Lower lobe of right lung (tissue), 2 donors: ENCODE measurements around the gene RBBP5. TPM values are rescaled to one million over a fixed set of nuclear protein-coding genes. Genes with fewer than 3 reads are reported as not detected.
A peak's percentile ranks its signal among the peaks of the same experiment; 100 is the strongest.

ENCODE experiments used
- ATAC-seq, 2 donors: fragments of 200-7000 bp; cut with Tn5 transposase; one replicate each; pipeline ENCODE4 v1.9.1; 2020 to 2022; ENCODE audit warnings: mild to moderate bottlenecking in 2 of 2, moderate library complexity in 2 of 2
- DNase-seq: peaks from one replicate; pipeline ENCODE4 v3.0.0-alpha.2; 2020
- H3K27ac ChIP-seq: fragments of 200-600 bp; one replicate; pipeline ENCODE4 v1.8.0; 2022
- H3K27me3 ChIP-seq: fragments of 200-600 bp; one replicate; pipeline ENCODE4 v1.8.0; 2022; ENCODE audit warnings: low read depth
- H3K36me3 ChIP-seq: fragments of 200-600 bp; one replicate; pipeline ENCODE4 v1.8.0; 2022; ENCODE audit warnings: mild to moderate bottlenecking
- H3K4me1 ChIP-seq: fragments of 200-600 bp; one replicate; pipeline ENCODE4 v1.8.0; 2022
- H3K4me3 ChIP-seq: fragments of 200-600 bp; one replicate; pipeline ENCODE4 v1.8.0; 2022; ENCODE audit warnings: mild to moderate bottlenecking
- H3K9me3 ChIP-seq: fragments of 200-600 bp; one replicate; pipeline ENCODE4 v1.8.0; 2022
- CTCF ChIP-seq: fragments of 200-600 bp; IDR thresholded peaks from one replicate; pipeline ENCODE4 v1.8.0; 2022; ENCODE audit warnings: antibody characterized with exemption, mild to moderate bottlenecking
- intact Hi-C: fragments of 100-400 bp; cut with DNase I; formaldehyde crosslinking; loops from one replicate; pipeline ENCODE4 v1.11.0; 2022
- long read RNA-seq: library from polyadenylated mRNA; unstranded; transcript quantifications from one replicate; pipeline ENCODE4 v2.0.0, GENCODE V29; 2021
- total RNA-seq: library from RNA; stranded (reverse); fragmentation: NEBNext Ultra II Directional; extraction: Animal tissue kit (Norgen Biotek cat#: 25700); gene quantifications from one replicate; pipeline ENCODE4 v1.2.1, GENCODE V29; 2021
- donor health status: DM: no; HTN: yes; CAD: no; lungs with severe emphysema.

RBBP5 gene
- 17.9 TPM for total RNA-seq
- long read RNA-seq, full-length matches to known transcripts: 10 of 17 reads
- long read RNA-seq, partial matches to known transcripts: 1 of 17 reads
- long read RNA-seq, other reads (novel, unspliced or antisense): 6 of 17 reads

- peak; percentile 99 to 100 for ATAC-seq
- intact Hi-C loops: loop anchor here (10.0 kb wide), 1 partner anchor 133 kb away; no protein-coding TSS in a partner anchor
- Histone ChIP-seq H3K4me3 (peak within 1 kb of the TSS; percentile 92), H3K27me3 (no peaks in the 10 kb centered on the region), H3K9me3 (no peaks in the 10 kb centered on the region), H3K4me1 (peaks cover 27% of the 10 kb centered on the region), H3K36me3 (peaks cover 22% of the 10 kb centered on the region), H3K27ac (peak within 1 kb of the TSS; percentile 95)
- peak; percentile 76 for TF ChIP-seq CTCF
- DNase-seq: peak; percentile 96
These were observed at the start of gene RBBP5 for GRCh38 chr1:205121660-205122488. RBBP5 (minus strand) TSS chr1:205121978; CDS start chr1:205121873, 105 bp downstream.

- no peak for TF ChIP-seq CTCF
- no peak overlapping the region for H3K4me3 ChIP-seq
- peaks cover 56% of the 10 kb centered on the region for H3K36me3 ChIP-seq
- H3K27me3 ChIP-seq: no peaks in the 10 kb centered on the region
- no peaks in the 10 kb centered on the region for H3K9me3 ChIP-seq
- H3K4me1 ChIP-seq: peaks cover 13% of the 10 kb centered on the region
- no peak for DNase-seq
- no peak overlapping the region for H3K27ac ChIP-seq
- intact Hi-C loops: no loop called here
- no peak for ATAC-seq
These were observed 49.6 kb upstream of the RBBP5 start for GRCh38 chr1:205171369-205171768.

GRCh38 chr1:205170532-205171269, 48.9 kb upstream of the RBBP5 start:
- intact Hi-C loops: no loop called here
- H3K9me3 ChIP-seq: no peaks in the 10 kb centered on the region
- no peak for DNase-seq

GRCh38 chr1:205169248-205169647, 47.5 kb upstream of the RBBP5 start:
- Histone ChIP-seq H3K9me3 (no peaks in the 10 kb centered on the region), H3K36me3 (peaks cover 71% of the 10 kb centered on the region), H3K27ac (no peak overlapping the region), H3K4me1 (no peaks in the 10 kb centered on the region), H3K4me3 (no peak overlapping the region), H3K27me3 (no peaks in the 10 kb centered on the region)
- no peak for DNase-seq
- intact Hi-C loops: no loop called here
- no peak for ATAC-seq
- TF ChIP-seq CTCF: no peak

More at GRCh38 chr1:205170532-205171269, 48.9 kb upstream of the RBBP5 start:
- no peak for ATAC-seq
- H3K36me3 ChIP-seq: peaks cover 59% of the 10 kb centered on the region
- no peaks in the 10 kb centered on the region for H3K27me3 ChIP-seq
- peaks cover 9% of the 10 kb centered on the region for H3K4me1 ChIP-seq
- H3K4me3 ChIP-seq: no peak overlapping the region
- no peak for TF ChIP-seq CTCF
- H3K27ac ChIP-seq: no peak overlapping the region

GRCh38 chr1:205168291-205168690, 46.5 kb upstream of the RBBP5 start:
- Histone ChIP-seq H3K4me1 (no peaks in the 10 kb centered on the region), H3K9me3 (no peaks in the 10 kb centered on the region)
- no peak for TF ChIP-seq CTCF

More at GRCh38 chr1:205168291-205168690, 46.5 kb upstream of the RBBP5 start:
- no peak for DNase-seq
- no peak for ATAC-seq
- Histone ChIP-seq H3K4me3 (no peak overlapping the region), H3K27ac (no peak overlapping the region), H3K27me3 (no peaks in the 10 kb centered on the region), H3K36me3 (peaks cover 81% of the 10 kb centered on the region)
- intact Hi-C loops: no loop called here
